Astrocyte (in vitro differentiated cells and primary cell): ENCODE measurements around the gene GCNT2.
A peak's percentile ranks its signal among the peaks of the same experiment; 100 is the strongest.

Experiments
- EZH2 ChIP-seq: IDR thresholded peaks from 2 replicates; pipeline ENCODE4 v1.6.1; 2012; ENCODE audit warnings: mild to moderate bottlenecking, low read length, inconsistent platforms; ENCODE audit not compliant: insufficient read depth
- TF ChIP-seq, protein P1 (sequence below): IDR thresholded peaks from 2 replicates; pipeline ENCODE4 v1.5.1; 2011; ENCODE audit warnings: low read depth, mild to moderate bottlenecking, inconsistent platforms, low read length, moderate library complexity; ENCODE audit not compliant: insufficient read depth

DNA sequence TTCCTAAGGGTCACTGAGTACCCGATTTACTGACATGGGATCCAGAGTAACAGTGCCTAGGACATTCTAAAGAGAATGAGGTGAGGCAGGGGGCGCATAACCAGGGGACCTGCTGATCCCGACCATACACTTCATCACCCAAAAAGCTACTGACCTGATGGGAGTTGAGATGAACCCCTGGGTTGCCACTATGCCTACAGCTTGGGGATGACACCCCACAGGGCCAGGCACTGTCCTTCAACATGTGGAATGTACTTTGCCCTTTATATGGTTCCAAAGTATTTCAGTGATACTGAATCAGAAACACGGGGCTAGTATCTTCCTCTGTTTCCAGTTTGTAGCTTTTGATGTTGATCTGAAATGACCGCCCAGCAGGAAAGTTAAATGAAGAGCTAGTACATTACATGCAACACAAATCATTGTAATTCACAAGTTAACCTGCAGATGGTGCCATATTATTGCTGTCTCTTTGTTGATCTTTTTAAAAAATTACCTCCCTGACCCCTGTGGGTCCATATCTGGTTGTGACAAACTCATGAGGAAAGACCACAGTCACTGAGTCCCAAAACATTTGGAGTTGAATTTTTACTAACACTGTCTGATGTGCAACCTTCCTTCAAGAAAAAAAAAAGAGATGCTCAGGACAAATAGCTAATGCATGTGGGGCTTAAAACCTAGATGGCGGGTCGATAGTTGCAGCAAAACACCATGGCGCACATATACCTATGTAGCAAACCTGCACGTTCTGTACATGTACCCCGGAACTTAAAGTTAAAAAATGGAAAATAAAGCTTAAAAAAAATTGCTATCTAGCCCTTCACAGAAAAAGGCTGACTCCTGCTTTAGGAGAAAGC is 42.7 kb upstream of the GCNT2 start:
- TF ChIP-seq, protein P1, sequence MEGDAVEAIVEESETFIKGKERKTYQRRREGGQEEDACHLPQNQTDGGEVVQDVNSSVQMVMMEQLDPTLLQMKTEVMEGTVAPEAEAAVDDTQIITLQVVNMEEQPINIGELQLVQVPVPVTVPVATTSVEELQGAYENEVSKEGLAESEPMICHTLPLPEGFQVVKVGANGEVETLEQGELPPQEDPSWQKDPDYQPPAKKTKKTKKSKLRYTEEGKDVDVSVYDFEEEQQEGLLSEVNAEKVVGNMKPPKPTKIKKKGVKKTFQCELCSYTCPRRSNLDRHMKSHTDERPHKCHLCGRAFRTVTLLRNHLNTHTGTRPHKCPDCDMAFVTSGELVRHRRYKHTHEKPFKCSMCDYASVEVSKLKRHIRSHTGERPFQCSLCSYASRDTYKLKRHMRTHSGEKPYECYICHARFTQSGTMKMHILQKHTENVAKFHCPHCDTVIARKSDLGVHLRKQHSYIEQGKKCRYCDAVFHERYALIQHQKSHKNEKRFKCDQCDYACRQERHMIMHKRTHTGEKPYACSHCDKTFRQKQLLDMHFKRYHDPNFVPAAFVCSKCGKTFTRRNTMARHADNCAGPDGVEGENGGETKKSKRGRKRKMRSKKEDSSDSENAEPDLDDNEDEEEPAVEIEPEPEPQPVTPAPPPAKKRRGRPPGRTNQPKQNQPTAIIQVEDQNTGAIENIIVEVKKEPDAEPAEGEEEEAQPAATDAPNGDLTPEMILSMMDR: peak; percentile 72
- no peak for TF ChIP-seq EZH2
